Keratinocyte (primary cell): ENCODE results near the gene CCSER1. TPM values are rescaled to one million over a fixed set of nuclear protein-coding genes. Genes with fewer than 3 reads are reported as not detected.

Experiments used
- DNase-seq: peaks from one replicate; pipeline ENCODE4 v3.0.0-alpha.2; 2011; ENCODE audit warnings: low read depth, missing footprints, low spot score
- FAIRE-seq: peaks from 2 replicates; lab custom pipeline; 2011; peaks lifted over from hg19 to GRCh38; lab: Jason Lieb, UNC
- H2AFZ ChIP-seq: 2 replicates; pipeline ENCODE4 v1.6.0; 2012; ENCODE audit warnings: low read length, control low read depth, inconsistent platforms; ENCODE audit not compliant: control insufficient read depth
- H3K27ac ChIP-seq: 2 replicates; pipeline ENCODE4 v1.5.1; 2011; ENCODE audit warnings: low read length; ENCODE audit not compliant: control insufficient read depth, insufficient read depth
- H3K27me3 ChIP-seq: 3 replicates; pipeline ENCODE4 v1.6.0; 2011; ENCODE audit warnings: low read length; ENCODE audit not compliant: control insufficient read depth, insufficient read depth; ENCODE audit errors: extremely low read depth
- H3K36me3 ChIP-seq, 2 experiments: 2 replicates in 1 of 2; 3 replicates in 1 of 2; pipeline ENCODE4 v1.5.1; 2011; ENCODE audit warnings: low read length in 2 of 2, mild to moderate bottlenecking in 1 of 2; ENCODE audit not compliant: control insufficient read depth in 2 of 2, insufficient read depth in 2 of 2; ENCODE audit errors: extremely low read depth in 1 of 2
- H3K4me1 ChIP-seq: 3 replicates; pipeline ENCODE4 v1.5.1; 2011; ENCODE audit warnings: low read length; ENCODE audit not compliant: control insufficient read depth, insufficient read depth; ENCODE audit errors: extremely low read depth
- H3K4me2 ChIP-seq: 3 replicates; pipeline ENCODE4 v1.6.0; 2011; ENCODE audit warnings: low read depth, low read length; ENCODE audit not compliant: control insufficient read depth, insufficient read depth; ENCODE audit errors: extremely low read depth
- H3K4me3 ChIP-seq, 3 experiments: fragments of 200-600 bp in 1 of 3; sonication (generic) in 1 of 3; 2 replicates in 2 of 3; 3 replicates in 1 of 3; pipeline ENCODE4 v1.5.1; 2011 to 2016; ENCODE audit warnings: low read length in 3 of 3, mild to moderate bottlenecking in 3 of 3, control low read depth in 2 of 3, inconsistent platforms in 1 of 3, low read depth in 1 of 3, mixed read lengths in 1 of 3, mixed run types in 1 of 3, moderate library complexity in 1 of 3; ENCODE audit not compliant: control insufficient read depth in 2 of 3, insufficient read depth in 2 of 3; ENCODE audit errors: extremely low read depth in 1 of 3
- H3K79me2 ChIP-seq: 2 replicates; pipeline ENCODE4 v1.6.0; 2012; ENCODE audit warnings: low read length; ENCODE audit not compliant: control insufficient read depth, insufficient read depth
- H3K9ac ChIP-seq: 3 replicates; pipeline ENCODE4 v1.6.0; 2011; ENCODE audit warnings: low read length; ENCODE audit not compliant: control insufficient read depth, insufficient read depth; ENCODE audit errors: extremely low read depth
- H3K9me1 ChIP-seq: 3 replicates; pipeline ENCODE4 v1.6.0; 2011; ENCODE audit warnings: low read length; ENCODE audit not compliant: control insufficient read depth, insufficient read depth; ENCODE audit errors: extremely low read depth
- H3K9me3 ChIP-seq: 2 replicates; pipeline ENCODE4 v1.5.1; 2012; ENCODE audit warnings: low read depth, low read length; ENCODE audit not compliant: control insufficient read depth
- H4K20me1 ChIP-seq: 3 replicates; pipeline ENCODE4 v1.6.0; 2011; ENCODE audit warnings: low read length; ENCODE audit not compliant: control insufficient read depth, insufficient read depth; ENCODE audit errors: extremely low read depth
- CTCF ChIP-seq, 3 experiments: IDR thresholded peaks in 1 of 3; conservative IDR thresholded peaks in 1 of 3; optimal IDR thresholded peaks in 1 of 3; 2 replicates in 2 of 3; 3 replicates in 1 of 3; pipeline versions ENCODE3 to v1.5.1; 2011; ENCODE audit warnings: low read length in 3 of 3, mild to moderate bottlenecking in 3 of 3, moderate library complexity in 2 of 3, control low read depth in 1 of 3, inconsistent platforms in 1 of 3; ENCODE audit not compliant: insufficient read depth in 2 of 3; ENCODE audit errors: extremely low read depth in 1 of 3
- EZH2 ChIP-seq: IDR thresholded peaks from one replicate; pipeline ENCODE4 v1.6.1; 2012; ENCODE audit warnings: inconsistent platforms, mild to moderate bottlenecking, low read length, moderate library complexity
- dilution Hi-C: fragments of 300-500 bp; cut with MboI; formaldehyde crosslinking; loops from one replicate; pipeline ENCODE4 v1.7.0; 2020; ENCODE audit warnings: low sequenced_read_pairs; ENCODE audit not compliant: extremely low pct_ligation_motif_present
- polyA plus RNA-seq, 5 experiments: library from polyadenylated mRNA; depleted of rRNA in 3 of 5; stranded (reverse) in 3 of 5; stranded (forward) in 1 of 5; unstranded in 1 of 5; fragments of >200 nt; gene quantifications; 1 replicate in 1 of 5; 2 replicates in 3 of 5; 3 replicates in 1 of 5; pipeline versions ENCODE4 v1.2.1 to v1.2.3, GENCODE V29; 2011 to 2012; ENCODE audit warnings: missing spikeins in 2 of 5, low read depth in 1 of 5, low replicate concordance in 1 of 5

The CCSER1 gene
- polyA plus RNA-seq, 1 donor (not counting 4 experiments of a cell fraction or from before 2014, with no cell fraction given) = 1.2 TPM

GRCh38 chr4:90442619-90443018, 315.4 kb downstream of the CCSER1 start:
- H3K27me3 ChIP-seq = no peaks in the 10 kb centered on the region
- no peaks in the 10 kb centered on the region for H3K36me3 ChIP-seq
- FAIRE-seq = peak; percentile 68
- DNase-seq = no peak
- H3K9me3 ChIP-seq = no peaks in the 10 kb centered on the region
- H3K27ac ChIP-seq = peak overlapping the region; percentile 61
- H3K79me2 ChIP-seq = no peaks in the 10 kb centered on the region
- peaks cover 40% of the 10 kb centered on the region for H3K4me1 ChIP-seq
- H3K9me1 ChIP-seq = no peaks in the 10 kb centered on the region
- H3K9ac ChIP-seq = no peak overlapping the region
- no peak overlapping the region for H2AFZ ChIP-seq
- no peak overlapping the region for H3K4me3 ChIP-seq
- no peak for TF ChIP-seq EZH2
- no peak for TF ChIP-seq CTCF (optimal IDR thresholded peaks at IDR 0.05 in 1 of 3, IDR thresholded peaks at IDR 0.05 in 1 of 3, conservative IDR thresholded peaks at IDR 0.05 in 1 of 3; ENCODE audit: extremely low read depth in 1 of 3, insufficient read depth in 2 of 3, low read length in 3 of 3)
- no peaks in the 10 kb centered on the region for H4K20me1 ChIP-seq
- dilution Hi-C loops = no loop called here
- H3K4me2 ChIP-seq = peak overlapping the region; percentile 62

- Histone ChIP-seq H3K27me3 (no peaks in the 10 kb centered on the region), H2AFZ (no peak overlapping the region), H3K9ac (no peak overlapping the region), H3K36me3 (no peaks in the 10 kb centered on the region), H3K4me2 (peak overlapping the region; percentile 62), H3K27ac (peak overlapping the region; percentile 61), H3K79me2 (no peaks in the 10 kb centered on the region), H3K9me1 (no peaks in the 10 kb centered on the region), H3K4me3 (no peak overlapping the region), H4K20me1 (no peaks in the 10 kb centered on the region), H3K4me1 (peaks cover 40% of the 10 kb centered on the region), H3K9me3 (no peaks in the 10 kb centered on the region)
- TF ChIP-seq EZH2 (no peak), CTCF (optimal IDR thresholded peaks at IDR 0.05 in 1 of 3, IDR thresholded peaks at IDR 0.05 in 1 of 3, conservative IDR thresholded peaks at IDR 0.05 in 1 of 3; ENCODE audit: extremely low read depth in 1 of 3, insufficient read depth in 2 of 3, low read length in 3 of 3) (no peak)
- DNase-seq = peak; percentile 45
- FAIRE-seq = peak; percentile 79
- dilution Hi-C loops = no loop called here
Measured at GRCh38 chr4:90443231-90443630, 316.0 kb downstream of the CCSER1 start.
